HG03460 (cell line): ENCODE measurements around the gene JPH3.
A peak's percentile ranks its signal among the peaks of the same experiment; 100 is the strongest.
"Not testable (repeated sequence)": the region's sequence is repeated elsewhere in the genome, so short reads cannot be mapped to it uniquely, and the experiment has no call there.

Source experiments
- ATAC-seq: cut with Tn5 transposase; IDR thresholded peaks from one replicate; pipeline ENCODE4 v1.9.1; 2021; ENCODE audit not compliant: unreplicated experiment

The JPH3 gene

DNA sequence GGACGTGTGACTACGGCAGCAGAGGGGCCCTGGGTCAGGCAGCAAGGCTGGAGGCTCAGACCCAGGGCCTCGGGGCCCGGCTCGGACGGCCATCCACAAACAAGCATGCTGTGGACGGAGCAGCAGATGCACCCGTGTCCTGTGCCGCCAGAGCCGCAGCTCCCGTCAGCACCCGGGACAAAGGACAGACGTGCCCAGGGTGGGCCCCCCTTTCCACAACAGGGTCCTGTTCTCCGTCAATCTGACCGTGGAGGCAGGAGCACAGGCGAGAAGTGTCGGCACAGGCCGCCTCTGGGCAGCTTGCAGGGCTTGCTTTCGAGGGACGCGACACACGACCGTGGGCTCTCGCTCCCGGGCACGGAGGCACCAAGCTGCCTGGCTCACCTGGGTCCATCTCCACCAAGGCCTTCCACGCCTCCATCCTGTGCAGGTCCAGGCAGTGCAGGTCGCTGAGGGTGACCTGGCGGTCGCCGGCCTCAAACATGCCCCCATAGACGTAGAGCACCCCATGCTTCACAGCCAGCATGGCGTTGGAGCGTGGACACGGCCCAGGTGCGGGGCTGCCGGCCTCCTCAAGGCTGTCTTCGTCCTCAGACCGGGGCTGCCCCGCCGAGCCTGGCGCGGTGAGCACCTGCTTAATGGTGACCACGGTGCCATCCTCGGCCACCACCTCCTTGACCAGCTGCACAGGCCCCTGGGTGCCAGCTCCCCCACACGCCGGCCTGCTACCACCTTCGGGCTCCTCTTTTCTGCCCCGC lies 106.8 kb downstream of the JPH3 start:
- no peak for ATAC-seq

DNA sequence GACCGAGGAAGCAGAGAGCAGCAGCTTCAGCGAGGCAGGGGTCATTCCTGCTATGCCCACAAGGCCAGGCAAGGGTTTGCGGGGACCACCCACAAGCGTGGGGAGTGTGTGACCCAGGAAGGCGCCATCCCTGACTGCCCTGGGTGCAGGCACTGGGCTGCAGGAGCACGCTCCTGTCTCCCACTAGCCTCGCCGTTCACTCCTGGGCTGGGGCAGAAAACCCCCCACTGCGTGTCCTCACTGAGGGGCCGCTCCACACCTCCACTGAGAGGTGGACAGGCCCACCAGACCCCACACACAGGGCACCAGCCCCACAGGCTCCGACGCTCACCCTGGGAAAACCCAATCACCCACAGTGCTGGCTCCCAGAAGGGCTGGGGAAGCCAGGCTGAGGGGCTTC lies 107.4 kb downstream of the JPH3 start:
- no peak for ATAC-seq

DNA sequence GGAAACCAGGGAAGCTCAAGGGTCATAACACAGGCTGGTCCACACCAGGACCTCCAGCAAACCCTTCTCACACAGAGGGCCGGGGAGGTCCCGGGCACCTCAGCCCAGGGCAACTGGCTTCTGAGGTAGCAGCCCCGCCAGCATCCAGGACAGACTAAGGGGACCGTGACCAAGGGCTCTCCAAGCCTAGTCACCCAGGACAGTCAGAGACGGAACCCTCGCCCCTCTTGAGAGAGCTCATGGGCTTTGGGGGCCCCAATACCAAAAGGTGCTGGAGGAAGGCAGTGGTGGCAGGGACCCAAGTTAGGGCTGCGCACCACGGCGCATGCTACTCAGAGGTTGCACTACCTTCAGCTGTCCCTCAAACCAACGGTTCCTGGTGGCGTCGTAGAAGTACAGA lies 108.6 kb downstream of the JPH3 start:
- ATAC-seq = no peak

DNA sequence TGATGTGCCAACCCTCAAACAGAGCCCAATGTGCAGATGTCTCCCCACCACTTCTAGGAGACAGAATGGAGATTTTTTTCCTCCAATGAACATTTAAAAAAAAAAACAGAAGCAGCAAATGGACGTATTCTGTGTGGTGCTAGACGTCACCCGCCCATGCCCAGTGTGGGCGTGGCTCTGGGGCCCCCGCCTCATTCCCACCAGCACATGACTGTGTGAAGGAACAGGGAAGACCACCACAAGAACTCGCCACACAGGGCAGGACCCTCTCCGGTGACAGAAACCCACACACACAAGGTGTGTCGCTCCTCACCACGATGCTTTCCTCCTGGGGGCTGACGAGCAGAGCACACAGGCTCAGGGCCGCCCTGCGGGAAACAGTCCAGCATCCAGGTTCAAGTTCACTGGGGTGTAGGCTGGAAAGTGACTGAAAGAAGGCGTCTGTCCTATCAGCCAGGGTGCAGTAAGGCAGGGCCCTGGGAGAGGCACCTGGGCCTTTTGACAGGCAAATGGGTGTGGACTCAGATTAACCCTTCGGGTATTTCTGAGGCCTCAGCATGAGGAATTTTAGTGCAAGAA lies 110.0 kb downstream of the JPH3 start:
- no peak for ATAC-seq

DNA sequence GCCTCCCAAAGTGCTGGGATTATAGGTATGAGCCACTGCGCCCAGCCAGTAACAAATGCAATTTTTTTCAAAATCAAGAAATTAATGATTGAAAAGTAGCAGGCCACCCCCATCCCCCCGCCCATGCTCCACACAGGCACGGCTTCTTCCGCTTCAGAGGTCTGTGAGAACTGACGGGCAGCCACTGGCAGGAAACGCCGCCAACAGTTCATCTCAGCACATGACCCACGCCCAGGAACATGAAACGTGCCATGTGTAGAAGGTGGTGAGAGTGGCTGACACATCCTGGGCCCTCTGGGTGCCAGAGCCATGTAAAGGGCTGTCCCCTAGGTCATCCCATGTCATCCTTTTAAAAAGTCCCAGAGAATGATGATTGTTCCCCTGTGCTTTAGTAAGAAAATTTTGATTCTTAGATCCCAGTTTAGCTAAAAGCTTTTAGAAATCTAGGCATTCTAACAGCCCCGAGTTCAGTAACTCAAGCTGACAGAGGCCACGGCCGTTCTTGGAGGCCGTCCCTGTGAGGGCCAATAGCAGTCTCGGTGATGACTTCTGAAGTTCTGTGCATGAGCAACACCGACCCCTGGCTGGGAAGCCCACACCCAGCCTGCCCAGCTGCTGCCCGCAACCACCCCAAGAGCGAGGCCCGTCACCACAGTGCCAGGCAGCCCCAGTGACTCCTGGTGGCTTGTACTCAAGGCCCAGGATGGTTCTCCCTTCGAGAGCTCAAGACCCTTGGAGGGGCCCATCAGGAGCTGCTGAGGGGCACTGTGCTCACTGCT lies 111.3 kb downstream of the JPH3 start:
- ATAC-seq = peak; percentile 54

DNA sequence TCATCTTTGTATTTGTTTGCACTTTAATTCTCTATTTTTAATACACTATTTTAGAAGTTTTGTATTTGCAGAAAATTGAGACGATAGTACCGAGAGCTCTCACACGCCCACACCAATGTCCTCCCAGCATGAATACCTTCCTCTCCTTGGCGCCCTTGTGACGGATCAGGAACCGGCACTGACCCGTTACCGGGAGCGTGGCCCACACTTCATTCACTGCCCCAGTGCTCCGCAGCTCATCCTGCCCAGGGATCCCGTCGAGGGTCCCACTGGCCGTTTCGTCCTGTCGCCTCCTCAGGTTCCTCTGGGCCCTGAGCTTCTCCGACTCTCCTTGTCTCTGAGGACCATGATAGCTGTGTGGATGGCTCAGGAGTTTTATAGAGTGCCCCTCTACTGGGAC lies 112.9 kb downstream of the JPH3 start:
- no peak for ATAC-seq

DNA sequence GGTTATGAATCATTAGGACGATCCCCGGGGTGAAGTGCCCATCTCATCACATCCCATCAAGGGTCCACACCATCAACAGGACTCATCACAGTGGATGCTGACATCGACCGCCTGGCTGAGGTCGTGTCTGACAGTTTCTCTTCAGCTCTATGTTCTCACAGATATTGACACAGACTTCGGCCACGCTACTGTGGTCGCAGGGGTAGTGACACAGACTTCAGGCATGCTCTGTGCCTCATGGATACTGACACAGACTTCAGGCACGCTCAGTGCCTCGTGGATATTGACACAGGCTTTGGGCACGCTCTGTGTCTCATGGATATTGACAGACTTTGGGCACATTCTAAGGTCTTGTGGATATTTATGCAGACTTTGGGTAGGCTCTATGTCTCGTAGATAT lies 113.3 kb downstream of the JPH3 start:
- ATAC-seq = no peak

DNA sequence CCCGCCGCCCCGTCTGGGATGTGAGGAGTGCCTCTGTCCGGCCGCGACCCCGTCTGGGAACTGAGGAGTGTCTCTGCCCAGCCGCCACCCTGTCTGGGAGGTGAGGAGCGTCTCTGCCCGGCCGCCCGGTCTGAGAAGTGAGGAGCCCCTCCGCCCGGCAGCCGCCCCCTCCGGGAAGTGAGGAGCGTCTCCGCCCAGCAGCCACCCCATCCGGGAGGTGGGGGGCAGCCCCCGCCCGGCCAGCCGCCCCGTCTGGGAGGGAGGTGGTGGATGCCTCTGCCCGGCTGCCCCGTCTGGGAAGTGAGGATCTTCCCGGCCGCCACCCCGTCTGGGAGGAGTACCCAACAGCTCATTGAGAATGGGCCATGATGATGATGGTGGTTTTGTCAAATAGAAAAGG lies 116.5 kb downstream of the JPH3 start:
- not testable (repeated sequence) for ATAC-seq

DNA sequence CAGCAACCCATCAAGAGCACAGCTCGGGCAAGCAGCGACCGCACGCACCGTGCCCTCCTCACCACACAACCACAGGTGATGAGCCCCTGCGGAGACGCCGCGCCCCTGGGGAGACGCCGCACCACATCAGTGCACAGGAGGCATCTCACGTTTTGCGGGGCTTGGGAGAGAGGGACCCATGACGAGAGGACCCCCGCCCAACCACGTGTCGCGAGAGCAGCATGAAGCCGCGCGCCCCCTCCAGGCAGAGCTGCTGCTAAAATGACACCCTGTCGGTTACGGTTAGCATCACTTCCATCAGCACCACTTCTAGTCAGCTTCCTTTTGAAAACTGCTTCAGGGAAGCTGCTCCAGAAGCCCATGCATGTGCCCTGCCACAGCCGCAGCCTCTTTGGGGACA lies 118.1 kb downstream of the JPH3 start:
- ATAC-seq = no peak

DNA sequence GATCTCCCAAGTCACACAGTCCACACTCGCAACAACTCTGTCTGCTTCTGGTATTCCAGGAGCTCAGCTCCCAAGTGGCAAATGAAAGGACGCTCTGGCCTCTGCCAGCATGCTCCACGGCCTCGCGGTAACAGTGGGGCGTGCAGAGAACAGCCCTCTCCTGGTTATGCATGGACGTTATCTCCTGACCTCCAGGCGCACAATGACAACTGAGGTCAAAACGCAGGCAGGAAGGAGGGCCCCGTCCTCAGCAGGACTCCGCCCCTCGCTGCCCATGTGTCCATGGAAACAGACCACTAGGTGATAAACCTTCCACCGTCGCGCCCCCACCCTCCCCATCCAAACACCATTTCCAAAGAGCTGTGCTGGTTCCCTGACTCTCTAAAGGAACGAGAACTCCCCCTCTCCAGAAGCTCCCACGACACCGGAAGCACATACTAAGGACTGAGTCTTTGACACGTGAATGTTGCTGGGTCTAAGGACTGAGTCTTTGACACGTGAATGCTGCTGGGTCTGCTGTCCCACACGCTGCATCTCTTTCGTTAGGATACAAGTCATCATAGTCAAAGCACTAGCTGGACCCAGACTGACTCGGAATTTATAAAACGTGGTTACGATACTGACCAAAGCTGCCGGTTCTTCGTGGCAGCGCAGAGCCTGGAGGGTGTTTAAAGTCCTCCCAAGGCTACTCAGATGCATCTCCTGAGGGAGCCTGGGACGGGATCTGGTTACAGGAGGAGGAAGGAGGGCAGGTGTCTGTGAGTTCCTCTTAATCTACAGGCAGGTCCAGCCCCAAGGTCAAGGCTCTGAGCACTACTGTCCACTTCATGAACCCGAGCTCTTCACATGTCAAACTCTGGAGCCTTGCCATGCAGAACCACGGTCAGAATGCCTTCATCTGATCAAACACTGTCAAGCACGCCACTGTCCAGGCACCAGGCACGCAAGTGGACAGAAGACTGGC lies 119.6 kb downstream of the JPH3 start:
- no peak for ATAC-seq

DNA sequence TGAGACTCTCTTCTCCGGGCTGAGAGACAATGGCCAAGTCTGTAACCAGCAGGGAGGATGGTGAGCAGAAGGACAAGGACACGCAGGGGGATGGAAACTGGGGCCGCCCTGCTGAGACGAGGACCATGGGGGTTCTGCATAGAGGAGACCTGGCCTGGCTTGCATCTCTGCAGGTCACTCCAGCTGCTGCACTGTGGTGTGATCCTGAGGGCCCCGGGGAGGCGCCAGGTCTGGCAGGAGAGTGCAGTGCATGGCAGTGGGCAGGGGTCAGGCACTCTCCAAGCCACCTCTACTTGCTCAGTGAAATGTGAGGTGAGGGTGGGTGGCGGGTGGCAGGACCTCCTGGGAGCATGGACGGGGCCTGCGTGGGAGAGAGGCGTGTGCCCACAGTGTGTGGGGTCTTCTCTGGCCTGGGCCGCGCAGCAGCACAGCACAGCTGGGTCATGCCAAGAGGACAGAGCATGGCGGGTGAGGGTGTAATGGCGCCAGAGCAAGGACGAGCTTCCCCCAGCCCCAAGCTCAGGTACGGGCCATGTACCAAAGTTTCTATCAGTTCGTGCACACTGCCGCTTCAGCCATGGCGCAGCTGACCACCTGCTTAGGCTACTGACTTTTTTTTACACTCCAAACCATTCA lies 120.4 kb downstream of the JPH3 start:
- ATAC-seq = no peak

DNA sequence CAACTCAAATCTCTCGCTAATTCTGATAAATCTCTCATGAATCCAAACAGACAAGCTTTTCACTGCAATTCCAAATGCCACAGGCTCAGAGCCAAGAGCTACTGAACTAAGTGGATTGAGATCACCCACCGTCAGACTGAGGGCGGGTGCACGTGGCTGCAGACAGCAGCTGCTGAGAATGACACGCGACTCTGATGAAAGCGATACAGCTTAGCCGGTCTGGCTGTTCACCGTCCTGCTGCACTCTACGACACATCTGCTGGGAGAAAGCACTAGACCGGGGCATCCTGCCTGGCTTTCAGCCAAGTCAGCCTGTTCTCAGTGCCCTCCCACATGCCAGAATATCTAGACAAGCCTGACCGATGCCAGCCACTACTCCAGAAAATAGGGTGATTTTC lies 120.9 kb downstream of the JPH3 start:
- ATAC-seq = peak; percentile 55

DNA sequence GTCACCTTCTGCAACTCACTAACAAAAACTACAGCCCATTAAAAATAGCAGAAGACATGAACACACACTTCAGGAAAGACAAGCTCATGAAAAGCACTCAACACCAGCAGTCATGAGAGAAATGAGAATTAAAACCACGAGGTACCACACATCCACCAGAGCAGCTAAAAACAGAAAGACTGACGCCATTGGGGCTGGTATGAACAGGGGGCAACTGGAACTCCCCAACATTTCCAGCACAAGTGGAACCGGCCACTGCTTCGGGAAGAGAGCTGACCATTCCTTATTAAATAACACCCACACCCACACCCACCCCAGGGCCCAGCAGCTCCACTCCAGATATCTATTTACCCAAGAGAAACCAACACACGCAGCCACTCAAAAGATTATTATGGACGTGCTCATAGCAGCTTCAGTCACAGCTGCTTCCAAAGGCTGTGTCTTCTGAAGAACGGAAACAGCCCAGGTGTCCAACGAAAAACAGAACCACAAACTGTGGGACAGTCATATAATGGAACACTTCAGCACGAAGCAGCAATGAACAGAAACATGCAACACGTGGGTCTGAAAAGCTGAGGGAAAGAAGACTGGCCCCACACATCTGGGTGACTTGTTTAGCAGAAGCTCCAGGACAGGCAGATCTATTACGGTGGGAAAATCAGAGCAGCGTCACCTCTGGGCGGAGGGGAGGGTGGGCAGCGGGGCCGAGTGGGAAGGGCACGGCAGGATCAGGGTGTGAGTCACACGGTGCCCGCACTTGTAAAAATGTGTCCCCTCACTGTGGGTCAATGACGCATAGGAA lies 122.4 kb downstream of the JPH3 start:
- peak; percentile 48 for ATAC-seq

DNA sequence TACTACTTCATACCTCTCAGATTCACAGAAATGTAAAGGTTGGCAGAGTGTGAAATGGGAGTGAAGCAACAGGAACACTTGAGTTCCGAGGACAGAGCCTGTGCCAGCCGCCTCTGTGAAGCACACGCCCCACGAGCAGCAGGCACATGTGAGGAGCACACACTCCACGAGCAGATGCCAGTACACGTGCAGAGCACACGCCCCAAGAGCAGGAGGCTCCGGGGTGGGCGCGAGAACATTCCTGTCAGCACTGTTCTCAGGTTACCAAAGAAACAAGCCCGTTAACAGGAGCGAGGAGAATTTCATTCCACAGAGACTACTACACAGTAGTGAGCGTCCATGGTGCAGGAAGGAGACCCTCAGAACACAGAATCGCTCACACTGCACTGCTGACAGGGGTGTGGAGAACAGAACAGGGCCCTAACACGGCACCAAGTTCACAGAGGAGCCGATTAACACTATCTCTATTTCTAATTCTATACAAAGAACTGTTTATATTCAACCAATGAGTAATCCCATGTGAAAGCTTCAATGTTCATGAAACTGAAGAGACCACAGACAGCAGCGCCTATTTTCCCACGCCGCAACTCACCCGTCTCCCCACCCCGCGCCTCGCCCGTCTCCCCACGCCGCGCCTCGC lies 123.4 kb downstream of the JPH3 start:
- no peak for ATAC-seq

DNA sequence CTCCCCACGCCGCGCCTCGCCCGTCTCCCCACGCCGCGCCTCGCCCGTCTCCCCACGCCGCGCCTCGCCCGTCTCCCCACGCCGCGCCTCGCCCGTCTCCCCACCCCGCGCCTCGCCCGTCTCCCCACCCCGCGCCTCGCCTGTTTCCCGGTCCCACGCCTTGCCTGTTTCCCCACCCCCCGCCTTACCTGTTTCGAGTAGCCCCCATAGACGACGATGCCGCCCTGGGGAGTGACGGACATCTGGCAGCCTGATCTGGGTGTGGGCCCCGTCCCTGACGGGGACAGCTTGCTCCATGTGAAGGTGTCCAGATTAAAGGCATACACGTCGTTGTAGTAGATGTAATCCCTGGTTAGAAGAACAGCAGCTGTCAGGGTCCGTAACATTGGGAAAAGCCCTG lies 124.3 kb downstream of the JPH3 start:
- ATAC-seq = not testable (repeated sequence)

DNA sequence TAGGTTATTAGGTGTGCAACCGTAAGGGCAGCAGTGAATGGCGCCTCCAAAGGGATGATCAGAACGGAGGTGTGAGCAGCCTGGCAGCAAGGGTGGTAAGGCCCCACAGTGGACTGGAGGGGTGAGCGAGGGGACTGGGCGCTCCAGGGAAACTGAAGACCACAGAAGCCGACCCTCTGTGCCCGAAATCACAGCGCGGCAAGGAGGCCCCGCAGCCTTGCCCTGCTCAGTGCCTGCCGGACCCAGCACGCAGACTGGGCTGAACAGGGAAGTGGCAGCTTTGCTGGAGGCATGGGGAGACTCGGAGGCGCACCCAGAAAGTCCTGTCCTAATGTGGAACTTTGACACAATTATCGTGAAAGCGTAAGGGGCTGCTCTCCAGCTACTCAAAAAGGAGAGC lies 125.0 kb downstream of the JPH3 start:
- no peak for ATAC-seq

DNA sequence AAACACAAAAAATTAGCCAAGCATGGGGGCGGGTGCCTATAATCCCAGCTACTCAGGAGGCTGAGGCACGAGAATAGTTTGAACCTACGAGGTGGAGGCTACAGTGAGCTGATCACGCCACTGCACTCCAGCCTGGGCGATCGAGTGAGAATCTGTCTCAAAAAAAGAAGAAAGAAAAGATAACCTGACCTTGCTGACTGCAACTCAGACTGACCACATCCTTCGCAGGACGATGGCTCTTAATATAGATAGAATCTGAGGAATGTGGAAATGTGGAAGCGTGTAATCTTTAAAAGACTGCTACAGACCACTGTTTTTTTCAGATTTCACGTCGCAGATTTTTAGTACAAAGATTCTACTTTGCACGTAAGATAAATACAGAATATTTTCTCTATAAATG lies 125.7 kb downstream of the JPH3 start:
- no peak for ATAC-seq

DNA sequence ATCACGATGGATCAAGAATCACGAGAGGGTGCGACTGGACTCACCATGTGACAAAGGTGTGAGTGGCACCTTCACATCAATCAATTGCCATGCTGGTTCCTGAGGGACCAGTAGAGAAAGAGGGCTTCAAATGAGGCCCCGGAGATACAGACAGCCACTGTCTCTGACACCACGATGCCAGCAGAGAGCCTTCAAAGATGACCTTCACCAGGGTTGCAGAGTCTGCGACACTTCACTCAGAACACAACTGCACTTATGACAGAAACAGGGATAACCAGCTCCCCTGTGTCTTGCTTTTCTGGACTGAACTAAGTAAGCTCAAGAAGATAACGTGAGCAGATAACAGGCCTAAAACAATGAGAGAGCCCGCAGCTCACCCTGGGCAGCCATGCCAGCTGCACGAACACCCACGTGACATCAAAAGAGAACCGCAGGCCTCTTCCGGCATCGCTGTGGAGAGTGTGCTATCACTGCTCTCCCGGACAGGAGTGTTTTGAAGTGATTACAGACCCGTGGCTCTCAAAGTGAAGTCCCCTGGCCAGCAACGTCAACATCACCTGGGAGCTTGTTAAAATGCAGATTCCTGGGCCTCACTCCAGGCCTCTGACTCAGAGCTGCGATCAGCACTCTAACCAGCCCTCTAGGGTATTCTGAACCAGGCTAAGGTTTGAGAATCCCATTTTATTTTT lies 127.1 kb downstream of the JPH3 start:
- no peak for ATAC-seq

DNA sequence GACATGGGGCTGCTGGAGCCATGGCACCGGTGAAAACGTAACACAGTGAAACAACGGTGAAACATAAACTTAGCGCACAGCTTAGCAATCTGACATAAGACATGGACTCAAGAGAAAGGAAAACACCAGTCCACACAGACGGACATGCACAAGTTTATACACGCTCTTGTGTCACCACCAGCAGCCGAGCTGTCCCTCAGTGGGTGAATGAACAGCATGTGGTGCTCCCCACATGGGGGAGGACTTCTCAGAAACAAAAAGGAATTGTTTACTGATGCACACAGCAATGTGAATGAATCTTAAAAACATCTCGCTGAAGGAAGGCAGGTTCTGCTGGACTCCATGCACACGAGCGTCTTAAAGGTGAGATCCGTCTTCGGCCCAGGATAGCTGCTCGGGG lies 129.3 kb downstream of the JPH3 start:
- no peak for ATAC-seq
